ENCODE measurements around the gene BEND5. TPM values are rescaled to one million over a fixed set of nuclear protein-coding genes. Genes with fewer than 3 reads are reported as not detected.

The BEND5 gene
- total and polyA plus RNA-seq, 2 of the 13 experiments (the other 11 are each of a cell fraction or from before 2014, with no cell fraction given): 0.11 TPM; not detected in 1

DNA sequence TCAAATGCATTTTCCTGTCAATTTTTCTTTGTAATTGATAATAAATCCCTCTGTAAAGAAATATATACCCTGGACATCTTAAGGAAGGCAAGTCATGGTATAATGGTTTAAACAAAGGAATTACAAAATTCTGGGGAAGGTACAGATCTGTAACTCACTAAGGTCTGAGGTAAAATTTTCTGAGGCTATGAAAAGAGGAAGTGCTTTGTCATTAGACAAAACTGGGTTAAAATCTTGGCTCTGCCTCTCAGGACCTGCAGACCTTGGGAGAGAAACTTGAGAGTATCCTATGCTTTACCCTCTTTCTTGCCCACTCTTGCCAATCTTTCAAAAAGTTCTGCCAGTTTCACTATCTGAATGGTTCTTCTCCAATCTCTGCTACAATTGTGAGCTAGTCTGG, 26.8 kb upstream of the BEND5 start:
- no peak for TF ChIP-seq SMARCE1 (IDR thresholded peaks at IDR 0.05; ENCODE audit: borderline replicate concordance)
- TF ChIP-seq RBM22 (optimal IDR thresholded peaks at IDR 0.05; ENCODE audit: low read length): no peak
- no peak for TF ChIP-seq ZNF766 (CRISPR knock-in tag; IDR thresholded peaks at IDR 0.05; ENCODE audit: borderline replicate concordance)
- TF ChIP-seq NFE2L1 (CRISPR knock-in tag; IDR thresholded peaks at IDR 0.05; ENCODE audit: borderline replicate concordance): no peak
- no peak for TF ChIP-seq ZNF746 (CRISPR knock-in tag; IDR thresholded peaks at IDR 0.05)
- TF ChIP-seq ZNF878 (CRISPR knock-in tag; IDR thresholded peaks at IDR 0.05): no peak
- no peak for TF ChIP-seq AKAP8 (CRISPR knock-in tag; IDR thresholded peaks at IDR 0.05)
- TF ChIP-seq SRF (IDR thresholded peaks at IDR 0.05; ENCODE audit: low read depth, low read length): no peak
- TF ChIP-seq ZBTB3 (CRISPR knock-in tag; IDR thresholded peaks at IDR 0.05; ENCODE audit: borderline replicate concordance, low read depth): no peak
- no peak for TF ChIP-seq RARA (CRISPR knock-in tag; IDR thresholded peaks at IDR 0.05)
- TF ChIP-seq ZNF703 (CRISPR knock-in tag; IDR thresholded peaks at IDR 0.05; ENCODE audit: borderline replicate concordance): no peak
- no peak for TF ChIP-seq ZNF577 (CRISPR knock-in tag; IDR thresholded peaks at IDR 0.05; ENCODE audit: borderline replicate concordance, low read depth)
- TF ChIP-seq, protein P1, sequence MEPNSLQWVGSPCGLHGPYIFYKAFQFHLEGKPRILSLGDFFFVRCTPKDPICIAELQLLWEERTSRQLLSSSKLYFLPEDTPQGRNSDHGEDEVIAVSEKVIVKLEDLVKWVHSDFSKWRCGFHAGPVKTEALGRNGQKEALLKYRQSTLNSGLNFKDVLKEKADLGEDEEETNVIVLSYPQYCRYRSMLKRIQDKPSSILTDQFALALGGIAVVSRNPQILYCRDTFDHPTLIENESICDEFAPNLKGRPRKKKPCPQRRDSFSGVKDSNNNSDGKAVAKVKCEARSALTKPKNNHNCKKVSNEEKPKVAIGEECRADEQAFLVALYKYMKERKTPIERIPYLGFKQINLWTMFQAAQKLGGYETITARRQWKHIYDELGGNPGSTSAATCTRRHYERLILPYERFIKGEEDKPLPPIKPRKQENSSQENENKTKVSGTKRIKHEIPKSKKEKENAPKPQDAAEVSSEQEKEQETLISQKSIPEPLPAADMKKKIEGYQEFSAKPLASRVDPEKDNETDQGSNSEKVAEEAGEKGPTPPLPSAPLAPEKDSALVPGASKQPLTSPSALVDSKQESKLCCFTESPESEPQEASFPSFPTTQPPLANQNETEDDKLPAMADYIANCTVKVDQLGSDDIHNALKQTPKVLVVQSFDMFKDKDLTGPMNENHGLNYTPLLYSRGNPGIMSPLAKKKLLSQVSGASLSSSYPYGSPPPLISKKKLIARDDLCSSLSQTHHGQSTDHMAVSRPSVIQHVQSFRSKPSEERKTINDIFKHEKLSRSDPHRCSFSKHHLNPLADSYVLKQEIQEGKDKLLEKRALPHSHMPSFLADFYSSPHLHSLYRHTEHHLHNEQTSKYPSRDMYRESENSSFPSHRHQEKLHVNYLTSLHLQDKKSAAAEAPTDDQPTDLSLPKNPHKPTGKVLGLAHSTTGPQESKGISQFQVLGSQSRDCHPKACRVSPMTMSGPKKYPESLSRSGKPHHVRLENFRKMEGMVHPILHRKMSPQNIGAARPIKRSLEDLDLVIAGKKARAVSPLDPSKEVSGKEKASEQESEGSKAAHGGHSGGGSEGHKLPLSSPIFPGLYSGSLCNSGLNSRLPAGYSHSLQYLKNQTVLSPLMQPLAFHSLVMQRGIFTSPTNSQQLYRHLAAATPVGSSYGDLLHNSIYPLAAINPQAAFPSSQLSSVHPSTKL (CRISPR knock-in tag; IDR thresholded peaks at IDR 0.05): no peak
- TF ChIP-seq CHCHD3 (CRISPR knock-in tag; IDR thresholded peaks at IDR 0.05): no peak
- no peak for TF ChIP-seq POGZ (CRISPR knock-in tag; IDR thresholded peaks at IDR 0.05)
- no peak for TF ChIP-seq ZNF274 (CRISPR knock-in tag; IDR thresholded peaks at IDR 0.05)
- in situ Hi-C loops (cut with HindIII; ENCODE audit: extremely low pct_ligation_motif_present, low pct_unique_long_range_greater_than_20kb) (no loop called here), intact Hi-C loops (cut with micrococcal nuclease; ENCODE audit: unreplicated experiment) (no loop called here)
- ChIA-PET CTCF (ENCODE audit: low intra/inter-chr PET ratio, low total read pairs) (no interaction called here), POLR2A (no interaction called here)
- Histone ChIP-seq H3K27me3 (ENCODE audit: control insufficient read depth in 1 of 2, insufficient read depth in 2 of 2, low read length in 2 of 2) (no peaks in the 10 kb centered on the region), H3K9ac (ENCODE audit: insufficient read depth, low read depth, low read length) (no peak overlapping the region), H3K4me3 (replicated peaks in 1 of 3; ENCODE audit: insufficient read depth in 1 of 3, low read depth in 2 of 3, low read length in 3 of 3) (no peak overlapping the region), H3K79me2 (ENCODE audit: insufficient read depth, low read length) (no peaks in the 10 kb centered on the region), H3K27ac (ENCODE audit: extremely low read length, insufficient read depth, low read length) (no peak overlapping the region), H3K4me2 (ENCODE audit: low read depth, low read length) (no peak overlapping the region), H3K4me1 (ENCODE audit: insufficient read depth, low read length) (no peaks in the 10 kb centered on the region), H4K20me1 (ENCODE audit: insufficient read depth, low read length) (no peaks in the 10 kb centered on the region), H2AFZ (ENCODE audit: low read length) (no peak overlapping the region), H3K36me3 (replicated peaks in 1 of 2; ENCODE audit: control insufficient read depth in 1 of 2, insufficient read depth in 2 of 2, low read length in 2 of 2) (no peaks in the 10 kb centered on the region), H3K9me3 (ENCODE audit: low read length) (no peaks in the 10 kb centered on the region; the same call in 1 of the 2 replicates)
- DNase-seq (ENCODE audit: low spot score) (no peak), FAIRE-seq (no peak), ATAC-seq (no peak)
- BruUV-seq (replicated peaks): no TSS peak

Measured in HepG2 (cell line).